Caki2 (cell line): Measurements from ENCODE around the gene GPR85. TPM values are rescaled to one million over a fixed set of nuclear protein-coding genes. Genes with fewer than 3 reads are reported as not detected.

ENCODE experiments used
- total RNA-seq: library from RNA; depleted of rRNA; stranded (reverse); fragments of >200 nt; shearing (Covaris generic); gene quantifications from 2 replicates; pipeline ENCODE4 v1.2.3, GENCODE V29; 2014; ENCODE audit warnings: low replicate concordance; rRNA removed

Gene GPR85
- total RNA-seq, 1 experiment from 2014 or later: not detected

Other genes with a start within 250 kb of the GPR85 start
- 62.6 and 68.5 TPM in 2 replicates for gene SMIM30, start 31.7 kb upstream of the GPR85 start, total RNA-seq